Posterior cingulate gyrus (tissue), 11 donors: Measurements from ENCODE around the gene PITPNM1.

Experiments used
- DNase-seq, 10 donors: peaks; one replicate each; pipeline versions ENCODE4 v3.0.0 to v3.0.0-alpha.2; 2020 to 2021; ENCODE audit warnings: mixed read lengths in 3 of 10
- intact Hi-C: fragments of 100-400 bp; cut with DNase I; formaldehyde crosslinking; loops from one replicate; pipeline ENCODE4 v1.15.1; 2023

PITPNM1 gene

GRCh38 chr11:67452141-67452952 is 52.8 kb downstream of the PITPNM1 start, which contains the start of gene GPR152:
GPR152 (minus strand) TSS chr11:67452729; CDS start chr11:67452724, 5 bp downstream.
- peak in 1 of 10 donors; percentile 89 for DNase-seq
- intact Hi-C loops, result no loop called here

- DNase-seq, result no peak
Measured at GRCh38 chr11:67451658-67451976, 53.5 kb downstream of the PITPNM1 start.

GRCh38 chr11:67450796-67451657 is 54.1 kb downstream of the PITPNM1 start:
- intact Hi-C loops, result no loop called here
- peak in 1 of 10 donors; percentile 67 for DNase-seq

More at GRCh38 chr11:67451658-67451976, 53.5 kb downstream of the PITPNM1 start:
- intact Hi-C loops, result no loop called here

- DNase-seq, result no peak
- intact Hi-C loops, result loop anchor here (10.0 kb wide), 1 partner anchor 56 kb away; the partner anchor contains the start of genes CDK2AP2 and PITPNM1
Measured at GRCh38 chr11:67449116-67449844, 55.9 kb downstream of the PITPNM1 start.

- peak in 1 of 10 donors; percentile 75 for DNase-seq
- intact Hi-C loops, result loop anchor here (10.0 kb wide), 1 partner anchor 57 kb away; the partner anchor contains the start of genes CDK2AP2 and PITPNM1
Measured at GRCh38 chr11:67448220-67448609, 56.9 kb downstream of the PITPNM1 start.

GRCh38 chr11:67445515-67445914 is 59.6 kb downstream of the PITPNM1 start:
- intact Hi-C loops, result loop anchor here (10.0 kb wide), 1 partner anchor 59 kb away; the partner anchor contains the start of genes CDK2AP2 and PITPNM1
- DNase-seq, result no peak

- DNase-seq, result peak in 2 of 10 donors; percentile 65 to 82
- intact Hi-C loops, result loop anchor here (10.0 kb wide), 1 partner anchor 62 kb away; the partner anchor contains the start of genes CDK2AP2 and PITPNM1
Measured at GRCh38 chr11:67442504-67443404, 62.4 kb downstream of the PITPNM1 start.
